ENCODE results near the gene EPAS1.

The EPAS1 gene

DNA sequence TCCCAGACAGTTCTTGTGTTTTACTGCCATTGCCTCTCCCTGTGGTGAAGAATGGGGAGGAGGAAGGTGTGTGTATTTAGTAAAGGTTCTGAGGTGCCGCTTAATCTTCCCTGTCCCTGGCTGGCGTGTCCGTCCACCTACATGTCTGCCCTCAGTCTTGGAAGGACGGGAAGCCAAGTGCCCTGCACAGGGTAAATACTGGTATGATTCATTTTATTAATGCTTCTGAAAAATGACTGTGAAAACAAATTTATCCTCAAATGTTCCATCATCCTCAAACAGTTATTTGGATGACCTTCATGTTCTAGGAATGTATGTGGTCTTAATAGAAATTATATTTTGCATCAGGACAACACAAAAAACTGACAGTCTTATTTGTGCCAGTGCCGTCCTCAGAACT, 6.6 kb downstream of the EPAS1 start:
- DNase-seq, result no peak

DNA sequence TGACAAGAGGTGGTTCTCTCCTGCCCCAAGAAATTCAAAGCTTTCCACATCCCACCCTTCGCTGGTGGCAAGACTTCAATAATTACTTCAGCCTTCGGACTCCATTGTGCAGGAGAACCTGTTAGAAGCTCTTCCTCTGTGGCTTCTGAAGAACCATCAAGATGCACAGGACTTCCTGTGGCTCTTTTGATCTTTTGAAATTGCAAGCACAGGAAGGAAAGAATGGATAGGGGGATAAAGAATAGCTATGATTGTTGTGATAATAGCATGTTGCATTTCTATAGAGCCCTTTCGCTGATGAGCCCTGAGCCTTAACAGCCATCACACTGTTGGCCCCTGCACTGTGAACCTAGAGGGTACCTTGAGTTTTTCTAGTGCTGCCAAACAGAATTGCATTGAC, 7.4 kb downstream of the EPAS1 start:
- DNase-seq, result no peak

DNA sequence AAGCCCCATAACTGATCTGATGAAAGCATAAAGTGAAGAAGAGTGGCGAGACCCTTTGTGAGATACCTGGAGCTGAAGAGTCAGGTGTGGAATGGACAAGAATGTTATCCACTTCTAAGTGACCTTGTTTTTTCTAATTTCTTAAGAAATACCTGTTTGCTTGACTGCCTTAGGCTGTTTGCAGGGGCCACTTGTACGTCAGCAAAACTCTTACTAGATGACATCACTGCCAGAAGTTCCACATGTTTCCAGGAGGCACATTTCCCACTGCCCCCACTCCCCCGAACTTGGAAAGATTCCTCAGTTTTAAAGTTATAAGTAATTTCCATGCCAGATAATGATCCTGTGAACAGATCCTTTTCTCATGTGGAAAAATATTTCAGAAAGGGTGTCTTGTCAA, 8.0 kb downstream of the EPAS1 start:
- DNase-seq, result no peak

DNA sequence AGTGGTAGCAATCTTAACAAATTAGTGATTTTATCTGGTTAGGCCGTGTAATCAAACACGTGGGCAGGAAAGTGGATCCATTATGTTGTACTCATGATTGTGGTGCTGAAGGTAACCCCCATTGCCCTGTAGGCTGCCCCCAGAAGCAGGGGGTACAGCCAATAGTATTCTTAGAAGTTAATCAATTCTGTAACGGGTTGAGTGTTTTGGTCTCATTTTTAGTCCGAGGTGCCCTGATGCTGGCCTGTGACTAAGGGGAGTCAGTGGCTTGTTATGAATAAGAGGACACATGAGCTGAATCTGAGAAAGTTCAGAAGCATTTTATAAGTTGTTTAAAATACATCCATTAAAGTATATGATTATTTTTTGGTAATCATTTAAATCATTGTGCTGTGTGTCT, 8.6 kb downstream of the EPAS1 start:
- no peak for DNase-seq

DNA sequence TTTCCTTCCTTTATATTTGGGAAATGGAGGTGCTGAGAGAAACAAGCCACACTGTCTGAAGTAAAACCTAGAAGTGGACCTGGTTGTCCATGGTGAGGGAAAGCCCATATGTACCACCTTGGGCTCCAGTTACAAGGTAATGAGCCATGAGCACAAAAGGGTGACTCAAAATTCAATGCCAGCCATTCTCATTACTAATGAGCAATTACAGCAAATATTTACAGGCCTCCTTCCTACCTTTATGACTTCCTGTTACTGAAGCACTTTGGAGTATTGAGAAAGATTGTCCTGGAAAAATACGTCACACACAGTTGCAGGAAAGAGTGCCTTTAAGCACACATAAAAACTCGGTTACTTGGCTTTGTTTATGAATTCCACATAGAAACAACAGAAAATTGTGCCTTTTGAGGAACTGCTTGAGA, 9.1 kb downstream of the EPAS1 start:
- no peak for DNase-seq

DNA sequence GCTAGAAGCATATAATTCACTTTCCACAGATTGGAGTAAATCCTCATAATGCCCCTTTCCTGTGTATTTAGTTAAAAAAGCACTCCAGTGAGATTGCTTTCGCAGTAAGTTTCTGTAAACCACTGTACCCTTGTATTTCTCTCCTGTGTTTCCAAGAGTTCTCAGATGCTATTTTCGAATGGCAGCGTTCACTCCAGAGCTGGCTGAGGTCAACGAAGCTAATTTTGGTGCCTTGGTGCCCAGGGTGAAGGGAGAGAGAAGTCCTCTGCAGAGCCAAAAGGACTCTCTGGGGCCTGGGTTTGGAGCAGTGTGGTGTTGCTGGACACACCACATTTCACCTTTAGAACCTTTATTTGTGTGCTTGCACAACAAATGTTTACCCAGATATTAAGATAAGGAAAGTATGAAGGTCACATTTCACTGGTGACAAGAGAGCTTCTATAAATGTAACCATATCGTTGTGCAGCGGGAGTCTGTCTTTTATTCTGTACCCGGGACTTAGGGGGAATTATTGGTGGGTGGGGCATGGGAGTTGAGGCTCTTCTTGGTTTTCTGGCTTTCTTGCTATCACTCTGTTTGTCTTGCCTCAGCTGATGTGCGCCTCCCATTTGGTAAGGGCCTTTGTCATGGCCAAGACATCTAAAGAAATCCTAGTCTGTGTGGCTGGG, 9.9 kb downstream of the EPAS1 start:
- no peak for DNase-seq

DNA sequence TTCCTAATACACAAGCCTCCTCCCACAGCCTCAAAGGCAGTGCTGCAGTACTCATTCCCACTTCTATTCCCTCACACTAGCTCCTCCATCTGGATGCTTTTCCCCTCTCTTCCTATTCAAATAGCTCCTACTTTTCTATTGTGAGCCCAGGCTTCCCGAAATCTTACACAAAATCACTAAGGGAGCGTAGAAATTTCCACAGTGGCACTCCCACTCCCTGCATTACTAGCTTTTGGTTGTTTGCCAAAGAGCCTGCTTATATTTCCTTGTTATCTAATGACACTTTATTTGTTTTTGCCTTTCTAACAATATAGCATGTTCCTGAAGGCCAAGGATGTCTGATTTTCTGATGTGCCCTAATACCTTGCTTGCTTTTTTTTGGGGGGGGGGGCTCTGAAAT, 10.9 kb downstream of the EPAS1 start:
- DNase-seq, result no peak

DNA sequence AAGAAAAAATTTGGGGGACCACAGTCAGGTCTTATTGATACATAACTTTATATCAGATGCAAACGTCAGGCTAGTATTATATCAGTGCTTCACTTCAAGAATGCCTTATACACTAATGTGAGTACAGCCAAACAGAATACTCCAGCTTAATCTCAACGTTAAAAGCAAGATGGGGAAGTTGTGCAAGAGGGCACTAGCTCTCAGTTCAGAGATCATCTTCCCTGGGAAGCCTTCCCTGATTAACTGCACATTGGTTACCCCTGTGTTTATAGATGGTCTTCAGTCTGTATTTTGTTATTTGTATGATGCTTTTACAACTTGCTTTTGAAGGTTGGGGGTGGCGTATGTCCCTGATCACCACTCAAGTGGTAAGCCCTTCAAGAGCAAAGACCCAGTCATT, 11.4 kb downstream of the EPAS1 start:
- no peak for DNase-seq

DNA sequence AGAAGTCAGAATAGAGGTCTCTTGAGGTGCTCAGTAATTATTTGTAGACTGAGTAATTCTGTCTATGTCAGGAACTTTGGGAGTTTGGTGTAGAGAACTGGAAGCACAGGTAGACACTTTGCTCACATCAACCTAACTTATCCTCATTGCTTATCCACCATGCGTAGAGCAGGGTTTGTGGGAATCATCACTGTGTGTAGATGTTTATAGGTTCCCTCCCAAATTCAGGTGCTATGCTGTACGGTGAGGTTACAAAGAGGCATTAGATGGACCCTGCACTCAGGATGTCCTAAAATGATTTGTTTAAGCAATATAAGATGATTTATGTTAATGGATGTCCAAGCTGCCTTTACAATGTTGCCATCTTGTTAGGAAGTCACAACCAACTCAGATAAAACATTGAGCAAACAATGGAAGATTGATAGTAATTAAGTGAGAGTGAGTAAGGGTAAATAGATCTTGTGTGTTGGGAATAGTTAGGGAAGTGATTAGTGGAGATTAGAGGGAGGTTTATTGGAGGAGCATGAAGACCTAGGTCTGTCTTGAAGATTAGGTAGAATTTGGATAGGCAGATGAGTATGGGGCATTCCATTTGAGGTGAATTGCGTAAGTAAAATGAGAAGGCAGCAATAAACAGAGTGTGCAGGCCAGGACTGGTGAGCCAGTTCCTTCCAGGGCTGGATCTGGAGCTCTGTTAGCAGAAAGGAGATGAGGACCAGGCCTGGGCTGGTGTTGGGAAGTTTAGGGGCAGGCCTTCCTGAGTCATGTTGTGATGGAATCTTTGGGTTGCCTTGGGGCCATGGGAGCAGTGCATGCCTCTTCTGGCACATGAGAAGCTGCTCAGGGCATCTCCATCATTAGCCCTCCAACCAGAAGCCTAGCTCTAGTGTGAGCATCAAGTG, 12.1 kb downstream of the EPAS1 start:
- DNase-seq, result no peak

DNA sequence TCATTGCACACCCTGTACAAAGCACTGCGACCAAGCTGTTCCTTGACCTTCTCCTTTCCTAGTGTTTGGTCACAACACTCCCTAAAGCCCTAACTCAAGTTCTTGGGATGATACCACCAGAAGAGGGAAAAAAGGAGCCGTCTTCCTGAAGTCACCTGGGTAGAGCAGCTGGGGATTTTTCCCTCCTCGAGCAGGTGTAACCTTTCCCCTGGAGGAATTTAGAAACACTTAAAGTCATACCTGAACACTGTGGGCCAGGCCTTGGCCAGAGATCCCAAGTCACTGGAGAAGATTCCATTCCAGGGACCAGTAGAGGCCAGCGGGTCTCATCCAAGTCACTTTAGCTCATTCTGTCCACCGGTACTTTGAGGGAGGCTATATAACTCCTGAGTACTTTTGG, 13.2 kb downstream of the EPAS1 start:
- DNase-seq, result no peak

DNA sequence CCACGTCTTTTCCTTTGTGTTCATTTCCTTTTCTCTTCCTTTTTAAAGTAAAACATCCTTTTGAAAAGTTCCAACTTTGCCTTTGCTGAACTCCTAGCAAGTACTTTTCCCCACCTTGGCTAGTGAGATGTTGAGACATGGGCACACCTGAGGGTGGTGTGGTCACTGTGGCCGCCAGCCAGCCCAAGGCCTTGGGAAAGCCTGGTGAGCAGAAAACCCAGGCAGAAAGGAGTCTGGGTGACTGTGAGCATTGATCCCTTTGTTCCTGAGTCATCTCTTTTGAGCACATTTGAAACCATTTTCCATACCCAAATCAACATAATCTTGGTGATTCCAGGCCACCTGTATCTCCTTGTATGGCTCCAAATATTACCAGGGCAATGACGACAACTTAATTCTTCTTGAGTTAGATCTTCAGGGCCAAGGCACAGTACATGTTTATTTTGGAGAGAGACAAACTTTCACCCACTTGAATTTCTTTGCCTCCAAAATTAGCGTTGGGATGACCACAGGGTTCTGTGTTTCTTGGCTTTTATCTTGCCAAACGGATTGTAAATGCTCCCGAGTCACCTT, 14.5 kb downstream of the EPAS1 start:
- no peak for DNase-seq

DNA sequence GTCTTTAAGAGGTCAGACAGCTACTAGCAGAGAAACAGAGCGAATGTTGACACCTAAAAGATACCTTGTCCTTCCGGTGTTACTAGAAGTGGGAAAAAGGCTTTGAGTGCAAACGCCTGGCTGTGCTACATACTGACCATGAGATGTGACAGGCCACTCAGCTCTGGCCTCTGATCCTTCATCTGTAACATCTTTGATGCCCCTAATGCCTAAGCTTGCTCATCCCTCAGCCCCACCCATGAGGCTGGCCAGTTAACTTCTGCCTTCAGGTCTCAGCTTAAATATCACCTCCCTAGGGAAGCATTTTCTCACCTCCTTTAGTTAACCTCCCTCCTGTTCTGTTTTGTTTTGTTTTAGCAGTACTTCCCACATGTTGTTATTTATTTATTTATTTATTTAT, 15.9 kb downstream of the EPAS1 start:
- no peak for DNase-seq

DNA sequence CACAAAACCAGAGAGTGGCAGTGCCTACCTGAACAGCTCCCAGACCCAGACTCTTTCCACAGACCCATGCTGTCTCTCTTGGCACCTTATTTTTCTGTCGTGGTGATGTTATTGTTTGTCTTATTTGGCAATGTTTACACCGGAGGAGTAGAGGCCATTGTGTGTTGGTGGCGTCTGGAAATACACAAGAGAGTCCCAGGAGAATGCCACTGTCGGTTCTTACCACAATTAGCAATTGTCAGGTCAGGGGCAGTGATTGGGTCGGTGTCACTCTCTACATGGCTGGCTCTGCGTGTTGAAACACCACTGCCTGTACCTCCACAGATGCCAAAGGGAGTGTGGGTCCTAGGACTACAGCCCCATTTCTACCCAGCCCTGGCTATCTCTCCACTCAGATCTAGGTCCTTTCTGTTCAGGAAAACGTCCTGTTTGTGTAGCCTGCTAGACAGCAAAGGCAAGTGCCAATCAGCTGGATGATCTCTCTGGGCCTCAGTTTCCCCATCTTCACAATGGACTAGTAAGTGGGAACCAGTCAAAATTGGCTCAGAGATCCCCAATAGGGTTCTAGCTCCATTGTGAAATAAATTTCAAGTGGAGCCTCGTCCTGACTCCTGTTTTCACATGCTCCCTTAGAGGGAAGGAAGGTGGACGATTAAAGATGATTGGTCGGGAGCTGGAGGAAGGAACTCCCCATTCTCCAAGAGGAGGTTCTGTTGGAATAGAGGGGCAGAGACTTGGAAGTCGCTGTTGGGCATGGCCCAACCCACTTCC, 17.0 kb downstream of the EPAS1 start:
- no peak for DNase-seq

DNA sequence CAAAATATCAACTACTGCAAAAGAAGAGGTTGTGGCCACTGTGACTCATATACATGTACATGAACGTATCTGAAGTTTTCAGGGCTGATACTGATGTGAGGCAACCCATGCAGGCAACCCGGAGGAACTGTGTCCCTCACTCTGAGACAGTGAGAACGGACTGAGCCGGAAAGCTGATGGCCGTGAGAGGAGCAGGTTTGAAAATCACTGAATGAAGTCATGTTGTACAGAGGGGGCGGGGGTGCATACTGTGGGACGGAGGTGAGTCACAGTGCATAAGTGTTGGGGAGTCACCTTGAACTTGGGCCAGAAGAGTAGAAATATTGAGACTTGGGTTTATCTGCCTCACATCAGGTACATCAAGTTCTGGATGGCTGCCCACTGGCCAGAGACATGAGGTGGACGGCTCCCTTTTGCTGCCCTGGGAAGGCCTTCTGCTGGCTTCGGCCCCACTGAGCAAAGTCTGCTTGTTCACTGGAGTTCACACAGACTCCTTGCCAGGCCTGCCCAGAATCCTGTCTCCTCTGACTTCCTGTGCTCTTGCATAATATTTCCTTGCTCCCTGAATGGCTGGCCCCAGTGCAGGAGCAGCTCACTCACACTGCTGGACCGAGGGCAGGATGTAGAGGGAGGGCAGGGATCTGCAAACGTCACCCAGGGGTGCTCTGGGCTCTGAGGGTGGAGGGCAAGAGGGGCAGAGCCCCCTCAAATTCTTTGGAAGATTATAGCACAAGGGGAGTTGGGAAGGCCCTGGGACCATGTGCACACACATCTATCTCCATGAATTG, 18.1 kb downstream of the EPAS1 start:
- DNase-seq, result peak in 1 of 2 donors; percentile 13

DNA sequence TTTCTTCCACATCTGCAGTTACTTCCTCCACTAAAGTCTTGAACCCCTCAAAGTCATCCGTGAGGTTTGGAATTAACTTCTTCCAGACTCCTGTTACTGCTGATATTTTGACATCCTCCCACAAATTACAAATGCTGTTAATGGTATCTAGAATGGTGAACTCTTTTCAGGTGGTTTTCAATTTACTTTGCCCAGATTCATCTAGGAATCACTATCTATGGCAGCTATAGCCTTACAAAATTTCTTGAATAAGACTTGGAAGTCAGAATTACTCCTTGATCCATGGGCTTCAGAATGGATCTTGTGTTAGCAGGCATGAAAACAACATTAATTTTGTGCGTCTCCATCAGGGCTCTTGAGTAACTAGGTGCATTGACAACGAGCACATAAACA, 19.9 kb downstream of the EPAS1 start:
- no peak for DNase-seq

DNA sequence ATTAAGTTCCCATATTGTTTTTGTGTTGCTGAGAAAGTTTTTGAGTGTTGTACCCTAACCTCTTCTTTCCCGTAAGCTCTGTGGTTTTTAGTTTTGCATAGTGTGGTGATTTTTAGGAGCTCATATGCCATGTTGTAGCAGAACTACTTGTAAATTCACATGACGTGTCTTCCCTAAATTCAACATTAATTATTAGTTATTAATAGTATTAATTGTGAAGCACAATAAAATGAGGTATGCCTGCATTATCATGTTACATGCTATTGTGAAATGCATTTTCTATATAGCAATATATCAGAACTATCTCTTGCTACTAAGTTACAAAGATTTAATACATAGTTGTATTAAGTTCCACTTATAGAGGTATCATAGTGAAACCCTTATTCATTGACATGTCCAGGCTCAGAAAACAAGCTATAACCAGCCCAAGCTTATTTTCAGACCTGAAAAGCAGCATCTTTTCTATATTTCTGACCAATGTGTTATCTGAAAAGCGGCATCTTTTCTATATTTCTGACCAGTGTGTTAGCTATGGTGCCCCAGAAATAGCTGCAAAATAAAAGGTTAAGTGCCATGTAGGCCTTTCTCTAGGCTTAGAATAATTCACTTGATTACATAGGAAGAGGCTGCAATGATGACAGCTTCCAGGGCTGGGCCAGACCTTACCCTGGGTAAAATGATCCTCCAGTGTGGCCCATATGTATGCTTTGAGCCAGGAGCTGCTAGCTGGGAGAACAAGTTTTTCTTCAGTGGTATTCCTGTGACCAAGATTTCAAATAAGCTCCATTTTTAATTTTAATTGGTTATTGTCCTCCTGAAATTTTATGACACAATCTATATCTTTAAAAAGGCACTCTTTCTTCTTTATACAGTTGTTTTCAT, 21.6 kb downstream of the EPAS1 start:
- no peak for DNase-seq

DNA sequence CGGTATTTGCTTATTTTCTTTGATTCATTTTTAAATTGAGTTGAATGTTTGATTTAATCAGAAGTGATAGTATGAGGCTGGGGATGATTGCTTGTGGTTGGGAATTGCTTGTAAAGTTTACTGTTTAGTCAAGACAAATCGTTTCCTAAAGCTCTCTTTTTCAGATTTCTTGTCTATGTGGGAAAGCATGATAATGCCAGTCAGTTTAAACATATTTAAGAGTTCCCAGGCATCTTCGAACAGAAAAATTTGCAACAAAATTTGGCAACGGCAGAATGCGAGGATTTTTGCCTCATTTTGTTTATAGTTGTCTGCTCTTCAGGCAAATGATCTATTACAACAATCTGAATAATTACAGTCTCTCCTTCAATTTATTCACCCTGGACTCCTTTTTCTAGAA, 22.5 kb downstream of the EPAS1 start:
- no peak for DNase-seq

DNA sequence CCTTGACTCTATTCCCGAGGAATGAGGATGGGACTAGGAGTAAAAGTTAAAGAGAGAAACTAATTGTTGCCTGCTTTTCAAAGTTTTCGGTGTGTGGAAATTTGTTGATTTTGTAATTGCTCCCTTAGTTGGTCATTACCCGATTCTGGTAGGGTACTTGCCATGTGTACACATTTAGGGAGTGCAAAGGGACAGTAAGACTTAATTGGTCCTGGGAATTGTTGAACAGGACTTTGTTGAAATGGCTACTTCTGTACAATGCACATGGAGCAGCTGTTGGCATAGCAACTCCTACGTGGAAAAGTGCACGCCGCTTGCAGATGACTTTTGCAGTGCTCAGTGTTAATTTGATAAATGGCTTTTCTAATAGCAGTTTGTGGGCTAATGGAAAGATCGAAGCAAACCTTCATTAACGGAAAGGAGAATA, 22.9 kb downstream of the EPAS1 start:
- no peak for DNase-seq

DNA sequence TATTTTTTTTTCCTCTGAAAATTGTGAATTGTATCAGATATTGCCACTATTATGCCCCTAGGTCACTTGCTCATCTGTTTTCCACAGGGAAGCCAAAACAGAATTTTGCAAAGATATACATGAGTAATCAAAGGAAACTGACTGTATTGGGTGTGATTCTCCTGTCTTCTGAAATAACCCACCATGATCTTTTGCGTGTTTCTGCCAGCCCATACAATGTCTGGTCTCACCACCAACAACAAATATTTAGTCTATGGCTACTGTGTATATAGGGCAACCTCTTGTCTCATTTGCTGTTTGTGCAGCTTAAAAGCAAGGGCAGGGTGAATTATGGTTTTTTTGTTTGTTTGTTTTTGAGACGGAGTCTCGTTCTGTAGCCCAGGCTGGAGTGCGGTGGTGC, 26.5 kb downstream of the EPAS1 start:
- DNase-seq, result no peak

DNA sequence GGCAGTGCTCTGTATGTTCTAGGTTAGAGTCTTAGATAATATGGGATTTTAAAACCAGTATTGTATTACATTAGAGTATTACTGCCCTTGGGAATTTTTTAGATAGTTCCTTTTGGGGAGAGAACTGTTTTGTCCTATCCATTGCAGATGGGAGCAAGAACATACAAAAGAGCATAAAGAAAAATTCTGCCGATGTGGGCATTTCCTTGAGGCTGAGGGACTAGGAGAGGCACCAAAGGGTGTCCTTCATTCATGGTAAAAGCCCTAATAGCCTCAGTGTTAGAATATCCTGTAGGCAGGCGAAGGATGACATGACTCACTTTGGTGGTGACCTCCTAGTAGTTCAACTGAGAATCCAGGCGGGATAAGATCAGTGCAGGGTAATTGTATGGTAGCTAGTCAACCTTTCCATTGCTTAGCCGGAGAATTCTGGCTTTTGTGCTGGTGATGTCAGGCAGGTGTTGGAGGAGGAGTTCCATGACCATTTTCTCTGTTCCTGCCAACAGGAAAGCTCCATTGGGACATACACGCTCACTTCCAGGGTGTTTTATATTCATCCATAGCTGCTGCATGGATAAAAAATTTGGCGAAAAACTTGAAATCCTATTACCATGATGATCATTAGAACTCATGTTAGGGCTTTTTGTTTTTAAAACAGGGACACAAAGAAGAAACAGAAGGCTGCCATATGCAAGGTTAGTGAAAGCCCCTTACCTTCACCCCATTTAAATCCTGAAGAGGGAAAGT, 28.1 kb downstream of the EPAS1 start:
- no peak for DNase-seq
